Vagina (tissue), 2 donors: ENCODE results near the gene CEP85L. TPM values are rescaled to one million over a fixed set of nuclear protein-coding genes. Genes with fewer than 3 reads are reported as not detected.

Experiments used
- DNase-seq, 2 donors: peaks; one replicate each; pipeline ENCODE4 v3.0.0-alpha.2; 2017; ENCODE audit errors: extremely low spot score in 2 of 2
- H3K27ac ChIP-seq: fragments of 200-600 bp; sonication (generic); one replicate; pipeline ENCODE4 v1.5.1; 2019
- H3K27me3 ChIP-seq: fragments of 200-600 bp; sonication (generic); one replicate; pipeline ENCODE4 v1.5.1; 2019
- H3K36me3 ChIP-seq, 2 donors: fragments of 200-600 bp; sonication (generic); one replicate each; pipeline ENCODE4 v1.5.1; 2017 to 2019
- H3K4me1 ChIP-seq: fragments of 200-600 bp; sonication (generic); one replicate; pipeline ENCODE4 v1.5.1; 2019
- H3K4me3 ChIP-seq, 2 donors: fragments of 200-600 bp; sonication (generic); 1 replicate in 1 of 2; 2 replicates in 1 of 2; pipeline ENCODE4 v1.5.1; 2016 to 2019
- H3K9me3 ChIP-seq: fragments of 200-600 bp; sonication (generic); one replicate; pipeline ENCODE4 v1.5.1; 2019
- POLR2A ChIP-seq, 2 donors: fragments of 450-650 bp; IDR thresholded peaks; one replicate each; pipeline ENCODE4 v1.6.1; 2017; ENCODE audit warnings: antibody characterized with exemption in 2 of 2, mild to moderate bottlenecking in 2 of 2, moderate library complexity in 2 of 2
- POLR2AphosphoS5 ChIP-seq, 2 donors: sonication (generic); formaldehyde crosslinking; IDR thresholded peaks; one replicate each; pipeline ENCODE4 v1.9.0; 2017; ENCODE audit warnings: antibody characterized with exemption in 2 of 2, mild to moderate bottlenecking in 2 of 2, low read depth in 1 of 2; ENCODE audit not compliant: insufficient read depth in 1 of 2
- intact Hi-C: fragments of 100-400 bp; cut with DNase I; formaldehyde crosslinking; loops from one replicate; pipeline ENCODE4 v1.15.1; 2023
- total RNA-seq: library from RNA; depleted of rRNA; stranded (reverse); fragments of >200 nt; gene quantifications from one replicate; pipeline ENCODE4 v1.2.3, GENCODE V29; 2016
- TF ChIP-seq, protein P1 (sequence below), 3 experiments: fragments of 450-650 bp in 2 of 3; fragments of 200-600 bp in 1 of 3; sonication (generic) in 1 of 3; IDR thresholded peaks; one replicate each; pipeline ENCODE4 v1.5.1; 2017 to 2019; ENCODE audit warnings: antibody characterized with exemption in 3 of 3, mild to moderate bottlenecking in 2 of 3, moderate library complexity in 2 of 3

The CEP85L gene
- total RNA-seq, 1 donor from 2014 or later = 11.8 TPM

DNA sequence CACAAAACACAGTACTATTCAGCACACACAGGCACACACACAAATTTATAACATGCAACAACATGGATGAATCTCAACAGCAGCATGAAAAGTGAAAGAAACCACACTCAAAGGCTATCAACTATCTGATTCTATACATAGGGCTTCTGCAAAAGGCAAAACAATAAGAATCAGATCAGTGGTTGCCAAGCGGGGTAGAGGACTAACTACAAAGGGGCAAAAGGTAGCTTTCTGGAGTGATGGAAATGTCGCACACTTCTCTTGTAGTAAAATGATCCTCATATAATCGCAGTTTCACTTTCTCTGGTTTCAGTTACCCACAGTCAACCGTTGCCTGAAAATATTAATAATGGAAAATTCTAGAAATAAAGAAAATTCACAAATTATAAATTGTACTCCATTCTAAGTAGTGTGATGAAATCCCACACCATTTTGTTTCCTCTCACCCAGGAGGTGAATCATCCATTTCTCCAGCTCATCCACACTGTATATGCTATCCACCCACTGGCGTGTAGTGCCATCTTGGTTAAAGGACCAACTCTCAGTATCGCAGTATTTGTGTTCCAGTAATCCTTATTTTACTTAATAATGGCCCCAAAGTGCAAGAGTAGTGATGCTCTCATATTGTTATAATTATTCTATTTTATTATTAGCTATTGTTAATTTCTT is 116.1 kb downstream of the CEP85L start:
- Histone ChIP-seq H3K4me3 (no peak overlapping the region), H3K27me3 (no peaks in the 10 kb centered on the region), H3K36me3 (no peaks in the 10 kb centered on the region), H3K4me1 (peaks cover 7% of the 10 kb centered on the region), H3K9me3 (no peaks in the 10 kb centered on the region), H3K27ac (no peak overlapping the region)
- intact Hi-C loops = no loop called here
- TF ChIP-seq POLR2A (IDR thresholded peaks at IDR 0.05) (no peak), POLR2AphosphoS5 (IDR thresholded peaks at IDR 0.05; ENCODE audit: insufficient read depth in 1 of 2, low read depth in 1 of 2) (no peak)
- TF ChIP-seq, protein P1, sequence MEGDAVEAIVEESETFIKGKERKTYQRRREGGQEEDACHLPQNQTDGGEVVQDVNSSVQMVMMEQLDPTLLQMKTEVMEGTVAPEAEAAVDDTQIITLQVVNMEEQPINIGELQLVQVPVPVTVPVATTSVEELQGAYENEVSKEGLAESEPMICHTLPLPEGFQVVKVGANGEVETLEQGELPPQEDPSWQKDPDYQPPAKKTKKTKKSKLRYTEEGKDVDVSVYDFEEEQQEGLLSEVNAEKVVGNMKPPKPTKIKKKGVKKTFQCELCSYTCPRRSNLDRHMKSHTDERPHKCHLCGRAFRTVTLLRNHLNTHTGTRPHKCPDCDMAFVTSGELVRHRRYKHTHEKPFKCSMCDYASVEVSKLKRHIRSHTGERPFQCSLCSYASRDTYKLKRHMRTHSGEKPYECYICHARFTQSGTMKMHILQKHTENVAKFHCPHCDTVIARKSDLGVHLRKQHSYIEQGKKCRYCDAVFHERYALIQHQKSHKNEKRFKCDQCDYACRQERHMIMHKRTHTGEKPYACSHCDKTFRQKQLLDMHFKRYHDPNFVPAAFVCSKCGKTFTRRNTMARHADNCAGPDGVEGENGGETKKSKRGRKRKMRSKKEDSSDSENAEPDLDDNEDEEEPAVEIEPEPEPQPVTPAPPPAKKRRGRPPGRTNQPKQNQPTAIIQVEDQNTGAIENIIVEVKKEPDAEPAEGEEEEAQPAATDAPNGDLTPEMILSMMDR (IDR thresholded peaks at IDR 0.05) = no peak
- DNase-seq = no peak

DNA sequence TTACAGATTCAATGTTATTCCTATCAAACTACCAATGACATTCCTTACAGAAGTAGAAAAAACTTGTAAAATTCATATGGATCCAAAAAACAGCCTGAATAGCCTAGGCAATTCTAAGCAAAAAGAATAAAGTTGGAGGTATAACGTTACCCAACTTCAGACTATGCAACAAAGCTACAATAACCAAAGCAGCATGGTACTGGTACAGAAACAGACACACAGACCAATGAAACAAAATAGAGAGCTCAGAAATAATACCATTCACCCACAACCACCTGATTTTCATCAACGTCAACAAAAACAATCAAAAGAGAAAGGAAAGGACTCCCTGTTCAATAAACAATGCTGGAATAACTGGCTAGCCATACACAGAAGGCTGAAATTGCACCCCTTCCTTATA is 120.4 kb downstream of the CEP85L start:
- intact Hi-C loops = no loop called here
- H3K4me3 ChIP-seq = no peak overlapping the region
- no peaks in the 10 kb centered on the region for H3K27me3 ChIP-seq
- no peak for TF ChIP-seq POLR2AphosphoS5 (IDR thresholded peaks at IDR 0.05; ENCODE audit: insufficient read depth in 1 of 2, low read depth in 1 of 2)
- no peak for DNase-seq
- no peaks in the 10 kb centered on the region for H3K36me3 ChIP-seq
- peaks cover 5% of the 10 kb centered on the region for H3K4me1 ChIP-seq
- no peaks in the 10 kb centered on the region for H3K9me3 ChIP-seq
- H3K27ac ChIP-seq = no peak overlapping the region

DNA sequence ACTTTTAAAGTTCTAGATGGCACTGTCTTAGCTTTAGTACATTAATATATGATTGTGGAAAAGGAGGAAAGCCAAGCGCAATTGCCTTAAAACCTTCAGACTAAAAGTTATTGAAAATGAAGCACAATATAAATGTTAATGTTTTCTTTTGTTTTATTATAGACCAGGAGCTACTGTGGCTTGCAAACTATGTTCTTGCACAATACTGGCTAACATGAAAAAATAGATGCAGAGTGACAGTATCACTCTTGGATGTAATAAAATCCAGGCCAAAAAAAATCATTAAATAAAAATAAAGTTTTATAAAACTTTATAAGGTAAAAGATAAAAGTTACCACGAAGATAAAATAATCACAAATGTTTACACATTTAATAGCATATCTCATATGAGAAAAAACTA is 121.6 kb downstream of the CEP85L start:
- H3K27me3 ChIP-seq = no peaks in the 10 kb centered on the region
- H3K9me3 ChIP-seq = no peaks in the 10 kb centered on the region
- H3K4me3 ChIP-seq = no peak overlapping the region
- no peak overlapping the region for H3K27ac ChIP-seq
- peaks cover 5% of the 10 kb centered on the region for H3K4me1 ChIP-seq
- intact Hi-C loops = no loop called here
- no peaks in the 10 kb centered on the region for H3K36me3 ChIP-seq
- TF ChIP-seq POLR2A (IDR thresholded peaks at IDR 0.05) = no peak
- TF ChIP-seq, protein P1 (IDR thresholded peaks at IDR 0.05) = no peak
- no peak for TF ChIP-seq POLR2AphosphoS5 (IDR thresholded peaks at IDR 0.05; ENCODE audit: insufficient read depth in 1 of 2, low read depth in 1 of 2)
- DNase-seq = no peak

DNA sequence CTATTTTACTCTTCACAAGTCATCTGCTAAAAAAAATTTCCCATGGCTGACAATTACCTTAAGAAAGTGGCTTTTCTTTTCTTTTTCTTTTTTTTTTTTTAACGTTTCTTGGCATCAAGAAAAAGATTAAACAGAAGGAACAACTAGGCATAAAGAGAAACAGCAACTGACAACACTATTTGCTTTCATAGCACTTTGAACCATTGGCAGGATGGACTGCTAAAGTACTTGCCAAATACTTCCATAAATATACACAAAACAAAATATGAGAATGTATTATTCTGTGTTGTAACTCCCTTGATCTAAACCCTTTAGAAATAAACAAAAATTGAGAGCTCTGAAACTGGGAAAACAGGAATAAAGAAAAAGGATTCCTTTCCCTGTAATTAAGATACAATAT is 123.3 kb downstream of the CEP85L start:
- no peak for TF ChIP-seq POLR2A (IDR thresholded peaks at IDR 0.05)
- TF ChIP-seq, protein P1 (IDR thresholded peaks at IDR 0.05) = no peak
- TF ChIP-seq POLR2AphosphoS5 (IDR thresholded peaks at IDR 0.05; ENCODE audit: insufficient read depth in 1 of 2, low read depth in 1 of 2) = no peak
- DNase-seq = no peak
- Histone ChIP-seq H3K4me3 (no peak overlapping the region), H3K27ac (no peak overlapping the region), H3K27me3 (no peaks in the 10 kb centered on the region), H3K36me3 (no peaks in the 10 kb centered on the region), H3K4me1 (peaks cover 5% of the 10 kb centered on the region), H3K9me3 (no peaks in the 10 kb centered on the region)
- intact Hi-C loops = no loop called here

DNA sequence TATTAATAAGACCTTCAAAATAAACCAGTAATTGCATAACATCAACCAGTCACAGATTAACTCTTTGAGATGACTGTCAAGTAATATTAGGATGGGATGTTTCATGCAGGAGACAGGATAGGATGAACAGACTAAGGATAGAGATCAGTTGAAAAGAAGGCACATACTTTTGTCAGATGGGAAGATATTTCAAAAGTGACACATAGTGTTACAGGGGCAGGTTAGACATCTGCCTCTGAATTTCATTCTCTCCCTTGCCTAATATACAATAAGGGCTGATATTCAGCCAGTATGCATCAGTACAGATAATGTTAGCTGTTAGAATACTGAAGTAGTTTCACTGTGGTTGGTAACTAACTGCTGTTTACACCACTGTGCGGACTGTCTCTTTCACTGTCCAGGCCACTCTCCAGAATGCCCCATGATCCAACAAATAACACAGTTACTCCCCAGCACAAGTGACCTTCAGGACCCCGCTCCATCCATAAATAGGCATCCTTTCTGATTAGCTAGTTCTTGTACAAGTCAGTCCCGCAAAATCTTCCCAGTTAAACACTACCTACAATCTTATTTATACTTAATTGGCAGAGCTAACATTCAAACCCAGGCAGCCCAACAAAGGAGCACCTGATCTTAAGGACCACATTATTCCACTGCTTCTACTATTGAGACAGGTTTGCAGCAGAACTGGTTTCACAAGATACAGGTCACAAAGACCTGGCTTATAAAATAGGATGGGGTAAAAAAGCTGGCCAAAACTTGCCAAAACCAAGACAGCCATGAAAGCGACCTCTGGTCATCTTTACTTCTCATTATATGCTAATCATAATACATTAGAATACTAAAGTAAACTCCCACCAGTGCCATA is 125.2 kb downstream of the CEP85L start:
- DNase-seq = no peak
- peaks cover 5% of the 10 kb centered on the region for H3K4me1 ChIP-seq
- H3K27ac ChIP-seq = no peak overlapping the region
- no peaks in the 10 kb centered on the region for H3K36me3 ChIP-seq
- H3K4me3 ChIP-seq = no peak overlapping the region
- no peaks in the 10 kb centered on the region for H3K9me3 ChIP-seq
- no peaks in the 10 kb centered on the region for H3K27me3 ChIP-seq
- intact Hi-C loops = no loop called here
- TF ChIP-seq POLR2AphosphoS5 (IDR thresholded peaks at IDR 0.05; ENCODE audit: insufficient read depth in 1 of 2, low read depth in 1 of 2) (no peak), POLR2A (IDR thresholded peaks at IDR 0.05) (no peak)
- TF ChIP-seq, protein P1 (IDR thresholded peaks at IDR 0.05) = no peak
